LoVo (cell line): ENCODE measurements around the gene SLC5A4.
"Not testable (repeated sequence)": the region's sequence is repeated elsewhere in the genome, so short reads cannot be mapped to it uniquely, and the experiment has no call there.

Experiments used
- DNase-seq: peaks from one replicate; pipeline ENCODE4 v3.0.0-alpha.2; 2016; ENCODE audit warnings: low spot score

SLC5A4 gene

DNA sequence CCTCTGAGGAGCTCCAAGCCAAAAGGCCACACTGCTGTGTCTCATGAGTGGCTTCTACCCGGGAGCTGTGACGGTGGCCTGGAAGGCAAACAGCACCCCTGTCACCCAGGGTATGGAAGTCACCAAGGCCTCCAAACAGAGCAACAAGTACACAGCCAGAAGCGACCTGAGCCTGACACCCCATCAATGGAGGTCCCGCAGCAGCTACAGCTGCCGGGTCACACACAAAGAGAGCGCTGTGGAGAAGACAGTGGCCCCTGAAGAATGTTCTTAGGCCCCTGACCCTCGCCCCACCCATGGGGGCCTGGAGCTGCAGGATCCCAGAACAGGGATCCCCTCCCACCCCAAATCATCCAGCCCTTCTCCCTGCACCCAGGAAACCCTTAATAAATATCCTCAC, 55.2 kb downstream of the SLC5A4 start:
- no peak for DNase-seq

DNA sequence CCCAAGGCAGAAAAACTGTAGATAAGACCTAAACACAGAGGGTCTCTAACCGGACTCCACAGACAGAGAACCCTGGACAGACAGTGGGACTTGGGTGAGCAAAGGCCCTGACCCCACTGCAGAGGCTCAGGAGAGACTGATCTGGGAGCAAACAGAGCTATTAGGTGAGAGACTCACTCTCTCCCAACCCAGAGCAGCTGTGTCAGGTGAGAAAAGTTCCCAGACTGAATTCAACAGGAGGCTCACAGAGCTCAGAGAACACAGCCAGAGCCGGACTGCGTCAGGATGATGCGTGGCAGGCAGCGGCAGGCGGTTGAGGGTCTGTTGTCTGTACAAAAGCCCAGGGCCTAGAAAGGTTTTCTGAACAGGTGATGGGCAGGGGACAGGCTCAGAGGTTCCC, 55.8 kb downstream of the SLC5A4 start:
- no peak for DNase-seq

DNA sequence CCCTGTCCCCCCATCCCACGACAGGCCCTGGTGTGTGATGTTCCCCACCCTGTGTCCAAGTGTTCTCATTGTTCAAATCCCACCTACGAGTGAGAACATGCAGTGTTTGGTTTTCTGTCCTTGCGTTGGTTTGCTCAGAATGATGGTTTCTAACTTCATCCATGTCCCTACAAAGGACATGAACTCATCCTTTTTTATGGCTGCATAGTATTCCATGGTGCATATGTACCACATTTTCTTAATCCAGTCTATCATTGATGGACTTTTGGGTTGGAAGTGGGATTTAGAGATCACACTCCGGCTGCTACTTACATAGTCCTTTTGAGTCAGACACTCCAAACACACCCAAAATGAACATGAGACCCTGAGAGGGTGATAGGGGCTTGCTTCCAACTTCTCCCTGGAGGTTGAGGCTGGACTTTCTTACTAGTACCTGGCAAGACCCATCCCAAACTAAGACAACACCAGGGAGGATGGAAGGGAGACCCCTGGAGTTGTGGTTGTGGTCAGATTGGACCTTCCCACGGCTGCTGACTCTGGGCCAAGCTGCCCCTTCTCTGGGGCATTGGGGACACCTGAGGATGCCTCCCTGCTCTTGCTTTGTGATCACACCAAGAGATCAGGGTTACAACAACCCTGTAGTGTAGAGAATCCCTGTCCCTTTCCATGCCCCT, 57.5 kb downstream of the SLC5A4 start:
- DNase-seq, result not testable (repeated sequence)

DNA sequence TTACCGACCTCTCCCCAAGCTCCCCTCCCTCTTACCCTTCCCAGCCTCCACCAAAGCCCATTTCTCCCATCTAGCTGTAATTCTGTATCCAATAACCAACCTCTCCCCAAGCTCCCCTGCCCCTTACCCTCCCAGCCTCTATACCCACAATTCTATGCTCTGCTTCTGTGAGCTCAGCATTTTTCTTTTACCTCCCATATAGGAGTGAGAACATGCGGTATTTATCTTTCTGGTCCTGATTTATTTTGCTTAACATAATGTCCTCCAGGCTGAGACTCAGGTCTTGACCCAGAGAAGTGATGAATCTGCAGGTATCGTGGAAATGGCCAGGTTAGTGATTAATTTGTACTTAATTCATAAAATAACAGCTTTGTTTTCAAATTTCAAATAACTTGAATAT, 59.2 kb downstream of the SLC5A4 start:
- DNase-seq, result not testable (repeated sequence)

DNA sequence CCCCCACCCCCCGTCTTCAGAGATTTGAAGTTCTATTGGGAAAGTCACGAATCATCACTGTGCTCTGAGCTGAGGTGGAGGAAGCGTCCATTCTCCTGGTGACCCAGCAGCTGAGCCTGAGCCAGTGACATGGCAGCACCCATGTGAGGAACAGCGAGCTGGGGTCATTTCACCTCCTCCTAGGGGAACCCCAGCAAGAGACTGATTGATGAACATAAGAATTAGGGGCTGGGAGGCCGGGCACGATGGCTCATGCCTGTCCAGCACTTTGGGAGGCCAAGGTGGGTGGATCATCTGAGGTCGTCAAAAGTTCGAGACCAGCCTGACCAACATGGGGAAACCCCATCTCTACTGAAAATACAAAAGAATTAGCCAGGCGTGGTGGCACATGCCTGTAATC, 61.8 kb downstream of the SLC5A4 start:
- DNase-seq, result not testable (repeated sequence)

DNA sequence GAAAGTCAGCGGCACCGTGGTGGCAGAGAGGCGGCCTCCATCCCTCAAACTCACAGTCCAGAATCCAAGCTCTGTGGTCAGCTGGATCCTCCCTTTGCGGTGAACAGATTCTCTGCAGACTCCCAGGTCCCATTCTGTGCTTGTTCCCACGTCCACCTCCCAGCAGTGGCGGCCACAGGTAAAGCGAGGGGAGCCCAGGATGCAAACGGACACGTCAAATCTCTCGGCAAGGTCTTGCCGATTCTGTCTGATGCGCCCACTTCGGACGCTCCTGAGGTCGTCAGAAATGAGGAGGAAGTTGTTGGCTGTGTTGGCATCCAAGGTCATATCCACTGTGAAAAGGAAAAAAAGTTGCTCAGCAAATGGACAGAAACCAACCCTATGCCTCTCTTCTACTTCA, 64.1 kb downstream of the SLC5A4 start:
- DNase-seq, result not testable (repeated sequence)

DNA sequence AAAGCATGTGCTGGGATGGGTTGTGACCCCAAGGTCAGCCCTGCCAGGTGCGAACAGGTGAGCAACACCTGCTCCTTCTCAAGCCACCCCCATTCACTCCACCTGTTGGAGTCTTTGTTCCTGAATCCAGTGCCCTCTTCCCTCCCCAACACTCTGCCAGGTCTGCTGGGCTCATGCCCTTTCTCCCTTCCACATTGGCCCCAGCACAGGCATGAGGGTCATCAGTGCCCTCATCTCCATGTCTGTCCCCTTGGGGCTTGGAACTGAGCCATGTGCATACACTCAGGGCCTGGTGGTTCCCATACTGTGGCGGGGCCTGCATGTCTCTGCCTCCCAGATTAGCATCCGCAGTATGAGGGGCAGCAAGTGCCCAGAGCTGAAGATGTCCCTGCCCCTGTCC, 69.3 kb downstream of the SLC5A4 start:
- no peak for DNase-seq

DNA sequence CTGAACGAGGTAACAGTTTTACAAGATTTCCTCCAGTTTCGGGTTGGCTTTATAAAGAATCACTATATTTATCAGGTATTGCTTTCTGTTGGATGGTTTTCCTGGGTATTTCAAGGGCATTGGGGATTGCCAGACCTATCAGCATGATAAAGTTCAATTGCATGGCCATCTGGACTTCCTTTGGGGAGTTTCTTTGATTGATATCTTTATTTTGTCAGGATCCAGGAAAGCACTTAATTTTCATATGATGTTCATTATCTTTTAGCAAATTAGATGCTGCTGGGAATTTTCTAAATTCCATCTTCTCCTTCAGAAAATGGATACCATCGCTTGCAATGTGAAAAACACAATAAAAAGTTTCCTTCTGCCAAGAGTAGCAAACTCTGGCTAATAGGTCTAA, 71.5 kb downstream of the SLC5A4 start:
- no peak for DNase-seq

DNA sequence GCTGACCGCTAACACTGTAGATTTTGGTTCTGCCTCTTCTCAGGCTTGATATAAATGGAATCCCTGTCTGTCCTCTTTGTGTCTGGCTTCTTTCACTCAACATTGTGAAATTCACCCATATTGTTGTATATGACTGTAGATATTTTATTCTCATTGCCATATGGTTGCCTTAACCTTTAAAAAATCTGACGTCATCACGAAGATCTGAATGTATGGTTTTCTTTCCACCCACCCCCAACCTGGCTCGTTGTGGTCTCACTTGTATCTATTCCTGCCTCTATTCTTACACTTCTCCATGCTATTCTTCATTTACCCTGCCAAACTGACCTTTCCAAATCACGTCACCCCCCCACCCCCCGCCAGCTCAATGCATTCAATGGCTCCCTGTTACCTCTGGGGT, 74.1 kb downstream of the SLC5A4 start:
- DNase-seq, result no peak

DNA sequence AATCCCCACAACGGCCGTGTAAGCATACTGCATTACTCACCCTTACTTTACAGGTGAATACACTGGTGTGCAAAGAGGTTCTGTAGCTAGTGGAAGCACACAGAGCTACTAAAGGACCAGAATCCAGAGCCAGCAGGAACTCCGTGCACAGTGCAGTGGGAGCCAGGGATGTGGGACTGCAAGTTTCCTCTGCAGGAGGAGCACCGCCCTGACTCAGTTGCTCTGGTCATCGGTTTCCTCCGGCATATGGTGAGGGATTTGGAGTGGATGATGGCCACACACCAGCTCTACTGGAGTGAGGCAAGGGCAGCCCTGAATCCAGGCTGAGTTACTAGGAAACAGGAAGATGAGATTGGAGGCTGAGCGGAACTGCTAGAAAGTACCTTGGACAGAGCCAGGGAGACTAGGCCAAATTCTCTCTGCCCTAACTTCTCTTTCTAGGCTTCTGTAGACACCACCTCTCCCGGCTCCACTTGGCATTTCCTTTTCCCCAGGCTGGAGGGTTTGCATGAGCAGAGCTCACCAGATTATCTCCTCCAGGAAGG, 77.9 kb downstream of the SLC5A4 start:
- no peak for DNase-seq

DNA sequence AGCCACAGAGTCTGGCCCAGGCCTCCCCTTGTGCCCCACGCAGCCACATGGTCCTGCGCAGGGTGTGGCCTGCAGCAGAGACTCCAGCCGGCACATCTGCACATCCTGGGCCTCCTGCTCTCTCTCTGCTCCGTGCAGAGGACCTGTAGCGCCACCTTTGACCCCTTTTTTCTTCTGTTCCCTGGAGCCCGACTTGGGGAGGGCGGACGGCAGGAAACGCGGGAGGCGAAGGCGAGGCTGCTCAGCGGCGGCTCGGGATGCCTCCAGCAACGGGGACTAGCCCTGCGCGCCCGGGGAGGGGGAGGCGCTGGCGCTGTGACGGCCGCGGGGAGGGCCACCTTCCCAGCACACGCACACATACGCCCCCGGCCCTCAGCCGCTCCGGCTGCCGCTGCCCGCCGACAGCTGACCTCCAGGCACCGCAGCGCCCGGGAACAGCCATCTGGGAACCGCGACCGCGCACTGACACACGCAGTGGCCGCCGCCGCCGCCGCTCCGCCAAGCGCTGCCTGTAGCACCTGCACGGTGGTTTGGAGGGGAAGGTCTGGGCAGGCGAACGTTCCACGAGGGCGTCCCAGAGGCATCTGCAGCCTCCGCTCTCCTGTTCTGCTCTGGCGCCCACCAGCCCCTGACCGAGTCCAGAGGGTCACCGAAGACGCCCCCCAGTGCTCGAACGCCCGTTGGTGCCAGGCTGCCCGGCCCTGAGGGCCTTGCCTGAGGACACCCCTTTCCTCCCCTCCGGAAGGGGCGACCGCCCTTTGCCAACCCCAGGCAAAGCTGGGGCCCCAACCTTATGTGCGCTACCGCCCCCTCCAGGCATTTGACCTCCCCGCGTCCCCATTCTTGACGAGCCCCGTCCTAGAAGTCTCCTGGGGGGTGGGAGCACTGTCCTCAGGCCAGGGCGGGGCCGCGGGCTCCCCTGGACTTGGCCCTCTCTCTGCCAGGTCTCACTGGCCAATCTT, 79.2 kb downstream of the SLC5A4 start:
- DNase-seq, result no peak

DNA sequence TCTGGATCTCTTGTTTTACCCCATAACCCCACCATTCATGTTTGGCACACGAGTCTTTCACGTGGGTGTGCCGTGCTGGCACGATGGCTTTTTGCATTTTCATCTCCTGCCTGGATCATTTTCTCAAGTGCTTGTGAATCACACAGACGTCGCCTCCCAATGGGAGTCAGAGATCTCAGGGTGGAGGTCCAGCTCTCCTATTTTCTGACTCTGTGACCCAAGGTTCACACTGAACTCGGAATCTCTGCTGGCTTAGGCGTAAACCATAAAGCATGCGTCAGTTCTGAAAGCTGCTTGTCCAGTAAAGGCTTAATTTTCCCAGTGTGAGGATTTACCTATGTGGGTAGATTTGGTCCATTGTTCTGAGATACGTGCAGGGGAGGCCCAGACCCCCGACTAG, 80.0 kb downstream of the SLC5A4 start:
- no peak for DNase-seq
